PC-9 (cell line): ENCODE results near the gene FUS.

ENCODE experiments used
- EZH2 ChIP-seq: fragments of 200-600 bp; sonication (generic); IDR thresholded peaks from 2 replicates; pipeline ENCODE4 v1.8.0; 2017; ENCODE audit warnings: antibody characterized with exemption, low read depth
- TF ChIP-seq, protein P1 (sequence below): fragments of 200-600 bp; sonication (generic); conservative IDR thresholded peaks from 2 replicates; pipeline ENCODE4 v1.6.1; 2017; ENCODE audit warnings: mixed run types, antibody characterized with exemption, mild to moderate bottlenecking, moderate library complexity

- no peak for TF ChIP-seq EZH2
- TF ChIP-seq, protein P1, sequence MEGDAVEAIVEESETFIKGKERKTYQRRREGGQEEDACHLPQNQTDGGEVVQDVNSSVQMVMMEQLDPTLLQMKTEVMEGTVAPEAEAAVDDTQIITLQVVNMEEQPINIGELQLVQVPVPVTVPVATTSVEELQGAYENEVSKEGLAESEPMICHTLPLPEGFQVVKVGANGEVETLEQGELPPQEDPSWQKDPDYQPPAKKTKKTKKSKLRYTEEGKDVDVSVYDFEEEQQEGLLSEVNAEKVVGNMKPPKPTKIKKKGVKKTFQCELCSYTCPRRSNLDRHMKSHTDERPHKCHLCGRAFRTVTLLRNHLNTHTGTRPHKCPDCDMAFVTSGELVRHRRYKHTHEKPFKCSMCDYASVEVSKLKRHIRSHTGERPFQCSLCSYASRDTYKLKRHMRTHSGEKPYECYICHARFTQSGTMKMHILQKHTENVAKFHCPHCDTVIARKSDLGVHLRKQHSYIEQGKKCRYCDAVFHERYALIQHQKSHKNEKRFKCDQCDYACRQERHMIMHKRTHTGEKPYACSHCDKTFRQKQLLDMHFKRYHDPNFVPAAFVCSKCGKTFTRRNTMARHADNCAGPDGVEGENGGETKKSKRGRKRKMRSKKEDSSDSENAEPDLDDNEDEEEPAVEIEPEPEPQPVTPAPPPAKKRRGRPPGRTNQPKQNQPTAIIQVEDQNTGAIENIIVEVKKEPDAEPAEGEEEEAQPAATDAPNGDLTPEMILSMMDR, result no peak
Measured at GRCh38 chr16:31215287-31216162, 35.6 kb downstream of the FUS start.
